ENCODE results near the gene CCDC87.
"Not testable (repeated sequence)": the region's sequence is repeated elsewhere in the genome, so short reads cannot be mapped to it uniquely, and the experiment has no call there.

The CCDC87 gene

GRCh38 chr11:66546966-66547661 lies 45.7 kb downstream of the CCDC87 start:
- ChIA-PET CTCF (interaction anchor here (0.7 to 2.0 kb wide), 2 partner anchors 22 to 90 kb away, joined by 3 to 5 read pairs; partner anchors contain the start of gene CTSF), POLR2A (interaction anchor here (1.5 kb wide), 1 partner anchor 70 kb away, joined by 3 read pairs; no protein-coding TSS in a partner anchor)
- Histone ChIP-seq H3K36me3 (ENCODE audit: control insufficient read depth in 4 of 4, insufficient read depth in 4 of 4, low read length in 3 of 4) (peaks cover 0 to 11% (median 9%) of the 10 kb centered on the region in 4 experiments), H3K4me1 (ENCODE audit: control extremely low read depth in 1 of 4, control insufficient read depth in 4 of 4, insufficient read depth in 4 of 4, low read length in 3 of 4) (peaks cover 13 to 40% (median 31%) of the 10 kb centered on the region in 4 experiments), H3K27me3 (replicated peaks in 2 of 5; ENCODE audit: control insufficient read depth in 4 of 5, insufficient read depth in 5 of 5, low read length in 4 of 5) (peaks cover 0 to 9% (median 0%) of the 10 kb centered on the region in 5 experiments), H3K27ac (ENCODE audit: insufficient read depth in 1 of 2, low read depth in 1 of 2, low read length in 2 of 2, poor library complexity in 1 of 2, severe bottlenecking in 2 of 2) (no peak overlapping the region), H3K9me3 (ENCODE audit: control extremely low read depth in 1 of 5, control insufficient read depth in 4 of 5, insufficient read depth in 2 of 5, low read depth in 1 of 5, low read length in 4 of 5) (no peaks in the 10 kb centered on the region), H3K4me3 (ENCODE audit: control insufficient read depth in 1 of 7, extremely low read depth in 1 of 7, insufficient read depth in 4 of 7, low read depth in 2 of 7, low read length in 6 of 7) (peak overlapping the region in 1 of 7 experiments; percentile 88)
- no peak for DNase-seq
- 49% methylated on average over 16 of the region's 18 CpGs for WGBS (ENCODE audit: insufficient coverage)

- no peaks in the 10 kb centered on the region for H3K9me3 ChIP-seq (ENCODE audit: control extremely low read depth in 1 of 5, control insufficient read depth in 4 of 5, insufficient read depth in 2 of 5, low read depth in 1 of 5, low read length in 4 of 5)
- H3K4me3 ChIP-seq (ENCODE audit: control insufficient read depth in 1 of 7, extremely low read depth in 1 of 7, insufficient read depth in 4 of 7, low read depth in 2 of 7, low read length in 6 of 7): peak within 1 kb of the TSS; percentile 51 to 92 (median 78)
These were observed 46.4 kb downstream of the CCDC87 start, which contains the start of gene ACTN3 for GRCh38 chr11:66546368-66546965. TSS of gene ACTN3 (plus strand) at chr11:66546903. CDS start at chr11:66546938, 35 bp downstream.

GRCh38 chr11:66545701-66546367 lies 47.0 kb downstream of the CCDC87 start, which contains the start of gene ZDHHC24:
TSS of gene ZDHHC24 (minus strand) at chr11:66546048. CDS start at chr11:66546003, 45 bp downstream.
- Histone ChIP-seq H3K27me3 (replicated peaks in 2 of 5; ENCODE audit: control insufficient read depth in 4 of 5, insufficient read depth in 5 of 5, low read length in 4 of 5) (peaks cover 0 to 9% (median 0%) of the 10 kb centered on the region in 5 experiments), H3K4me1 (ENCODE audit: control extremely low read depth in 1 of 4, control insufficient read depth in 4 of 4, insufficient read depth in 4 of 4, low read length in 3 of 4) (peaks cover 13 to 40% (median 31%) of the 10 kb centered on the region in 4 experiments), H3K9me3 (ENCODE audit: control extremely low read depth in 1 of 5, control insufficient read depth in 4 of 5, insufficient read depth in 2 of 5, low read depth in 1 of 5, low read length in 4 of 5) (no peaks in the 10 kb centered on the region), H3K36me3 (ENCODE audit: control insufficient read depth in 4 of 4, insufficient read depth in 4 of 4, low read length in 3 of 4) (peaks cover under 1 to 21% (median 17%) of the 10 kb centered on the region in 4 experiments), H3K4me3 (ENCODE audit: control insufficient read depth in 1 of 7, extremely low read depth in 1 of 7, insufficient read depth in 4 of 7, low read depth in 2 of 7, low read length in 6 of 7) (peak within 1 kb of the TSS; percentile 51 to 92 (median 78)), H3K27ac (ENCODE audit: insufficient read depth in 1 of 2, low read depth in 1 of 2, low read length in 2 of 2, poor library complexity in 1 of 2, severe bottlenecking in 2 of 2) (peak within 1 kb of the TSS; percentile 54 to 88)
- WGBS (ENCODE audit: insufficient coverage): 0% methylated on average over 68 of the region's 71 CpGs
- ChIA-PET POLR2A (interaction anchor here (1.0 to 1.9 kb wide), 5 partner anchors 66 to 132 kb away, joined by 3 to 11 read pairs (median 3); partner anchors contain the start of genes DPP3, RBM4 and RBM4B), CTCF (interaction anchor here (0.6 to 2.0 kb wide), 12 partner anchors 10 to 280 kb away, joined by 3 to 5 read pairs (median 4); partner anchors contain the start of genes CCDC87, CCS, CTSF and RBM4)
- DNase-seq: peak; percentile 91 to 95 (median 95)

More at GRCh38 chr11:66546368-66546965, 46.4 kb downstream of the CCDC87 start, which contains the start of gene ACTN3:
- 7% methylated on average over 21 of the region's 37 CpGs for WGBS (ENCODE audit: insufficient coverage)
- CTCF ChIA-PET: interaction anchor here (0.9 to 2.0 kb wide), 7 partner anchors 9 to 166 kb away, joined by 3 to 5 read pairs (median 4); partner anchors contain the start of genes CCDC87, CCS and CTSF
- H3K27me3 ChIP-seq (replicated peaks in 2 of 5; ENCODE audit: control insufficient read depth in 4 of 5, insufficient read depth in 5 of 5, low read length in 4 of 5): peaks cover 0 to 9% (median 0%) of the 10 kb centered on the region in 5 experiments
- POLR2A ChIA-PET: interaction anchor here (1.0 to 1.9 kb wide), 5 partner anchors 66 to 132 kb away, joined by 3 to 11 read pairs (median 3); partner anchors contain the start of genes DPP3, RBM4 and RBM4B
- peaks cover 13 to 40% (median 31%) of the 10 kb centered on the region in 4 experiments for H3K4me1 ChIP-seq (ENCODE audit: control extremely low read depth in 1 of 4, control insufficient read depth in 4 of 4, insufficient read depth in 4 of 4, low read length in 3 of 4)
- peaks cover 0 to 17% (median 15%) of the 10 kb centered on the region in 4 experiments for H3K36me3 ChIP-seq (ENCODE audit: control insufficient read depth in 4 of 4, insufficient read depth in 4 of 4, low read length in 3 of 4)
- H3K27ac ChIP-seq (ENCODE audit: insufficient read depth in 1 of 2, low read depth in 1 of 2, low read length in 2 of 2, poor library complexity in 1 of 2, severe bottlenecking in 2 of 2): peak within 1 kb of the TSS; percentile 54 to 88
- no peak for DNase-seq

- ChIA-PET CTCF (interaction anchor here (1.0 to 1.8 kb wide), 6 partner anchors 15 to 281 kb away, joined by 3 to 5 read pairs (median 4); partner anchors contain the start of genes CCDC87, CCS and RBM4), POLR2A (interaction anchor here (1.3 to 1.9 kb wide), 2 partner anchors 94 to 133 kb away, joined by 7 to 11 read pairs; partner anchors contain the start of genes RBM4 and RBM4B)
- Histone ChIP-seq H3K4me3 (ENCODE audit: control insufficient read depth in 1 of 7, extremely low read depth in 1 of 7, insufficient read depth in 4 of 7, low read depth in 2 of 7, low read length in 6 of 7) (peak overlapping the region in 6 of 7 experiments; percentile 65 to 92 (median 79)), H3K27ac (ENCODE audit: insufficient read depth in 1 of 2, low read depth in 1 of 2, low read length in 2 of 2, poor library complexity in 1 of 2, severe bottlenecking in 2 of 2) (peak overlapping the region in 1 of 2 experiments; percentile 88), H3K36me3 (ENCODE audit: control insufficient read depth in 4 of 4, insufficient read depth in 4 of 4, low read length in 3 of 4) (peaks cover 2 to 25% (median 17%) of the 10 kb centered on the region in 4 experiments), H3K4me1 (ENCODE audit: control extremely low read depth in 1 of 4, control insufficient read depth in 4 of 4, insufficient read depth in 4 of 4, low read length in 3 of 4) (peaks cover 13 to 40% (median 31%) of the 10 kb centered on the region in 4 experiments)
- WGBS (ENCODE audit: insufficient coverage): 80% methylated on average over 14 of the region's 14 CpGs
- H3K27me3 ChIP-seq (replicated peaks in 2 of 5; ENCODE audit: control insufficient read depth in 4 of 5, insufficient read depth in 5 of 5, low read length in 4 of 5); H3K9me3 ChIP-seq (ENCODE audit: control extremely low read depth in 1 of 5, control insufficient read depth in 4 of 5, insufficient read depth in 2 of 5, low read depth in 1 of 5, low read length in 4 of 5); DNase-seq: not testable (repeated sequence)
These were observed 47.9 kb downstream of the CCDC87 start for GRCh38 chr11:66544952-66545351.

- Histone ChIP-seq H3K36me3 (ENCODE audit: control insufficient read depth in 4 of 4, insufficient read depth in 4 of 4, low read length in 3 of 4) (peaks cover 9 to 40% (median 27%) of the 10 kb centered on the region in 4 experiments), H3K27me3 (replicated peaks in 2 of 5; ENCODE audit: control insufficient read depth in 4 of 5, insufficient read depth in 5 of 5, low read length in 4 of 5) (peaks cover 0 to 3% (median 0%) of the 10 kb centered on the region in 5 experiments), H3K4me1 (ENCODE audit: control extremely low read depth in 1 of 4, control insufficient read depth in 4 of 4, insufficient read depth in 4 of 4, low read length in 3 of 4) (peaks cover 13 to 40% (median 31%) of the 10 kb centered on the region in 4 experiments), H3K4me3 (ENCODE audit: control insufficient read depth in 1 of 7, extremely low read depth in 1 of 7, insufficient read depth in 4 of 7, low read depth in 2 of 7, low read length in 6 of 7) (peak overlapping the region in 6 of 7 experiments; percentile 30 to 88 (median 58)), H3K9me3 (ENCODE audit: control extremely low read depth in 1 of 5, control insufficient read depth in 4 of 5, insufficient read depth in 2 of 5, low read depth in 1 of 5, low read length in 4 of 5) (no peaks in the 10 kb centered on the region), H3K27ac (ENCODE audit: insufficient read depth in 1 of 2, low read depth in 1 of 2, low read length in 2 of 2, poor library complexity in 1 of 2, severe bottlenecking in 2 of 2) (peak overlapping the region; percentile 40 to 77)
- WGBS (ENCODE audit: insufficient coverage): 20% methylated on average over 26 of the region's 26 CpGs
- ChIA-PET POLR2A (interaction anchor here (0.5 to 1.5 kb wide), 2 partner anchors 96 to 135 kb away, joined by 3 to 7 read pairs; partner anchors contain the start of gene RBM4B), CTCF (interaction anchor here (1.0 to 3.1 kb wide), 8 partner anchors 10 to 137 kb away, joined by 3 to 8 read pairs (median 4); partner anchors contain the start of gene RBM4B)
- peak; percentile 89 to 94 (median 92) for DNase-seq
These were observed 49.4 kb downstream of the CCDC87 start for GRCh38 chr11:66543263-66544107.

Measured in common myeloid progenitor, CD34-positive (primary cell).